GM12878 (cell line): ENCODE data around the gene CCS. TPM values are rescaled to one million over a fixed set of nuclear protein-coding genes. Genes with fewer than 3 reads are reported as not detected.

Source experiments
- ATAC-seq: fragments of 200-7000 bp; cut with Tn5 transposase; 3 replicates; pipeline ENCODE4 v1.9.1; 2020; ENCODE audit warnings: mild to moderate bottlenecking, moderate library complexity
- BruUV-seq: library from RNA; stranded (reverse); fragments of 400-500 nt; replicated peaks from 2 replicates; lab custom pipeline; 2021; lab: Mats Ljungman, UMichigan
- CTCF ChIA-PET: fragments of 300-600 bp; sonication (Branson Sonifier 250); formaldehyde crosslinking; extraction: SDS; loops from one replicate; lab custom pipeline; 2021; ENCODE audit warnings: inconsistent platforms; lab: Yijun Ruan, JAX
- POLR2A ChIA-PET: fragments of 350-600 bp; formaldehyde crosslinking; extraction: SDS; loops from one replicate; lab custom pipeline; 2021; ENCODE audit warnings: inconsistent platforms; lab: Charles Lee
- RAD21 ChIA-PET: fragments of 300-600 bp; sonication (Branson Sonifier 250); formaldehyde crosslinking; loops from one replicate; lab custom pipeline; 2023; ENCODE audit warnings: antibody characterized with exemption; ENCODE audit not compliant: unreplicated experiment; lab: Charles Lee
- SMC1A ChIA-PET: fragments of 300-600 bp; sonication (Branson Sonifier 250); formaldehyde crosslinking; loops from one replicate; lab custom pipeline; 2023; ENCODE audit not compliant: unreplicated experiment, uncharacterized antibody; lab: Charles Lee
- DNase-seq: peaks from one replicate; pipeline ENCODE4 v3.0.0-alpha.2; 2011; ENCODE audit warnings: low read depth, low spot score
- FAIRE-seq: peaks from 3 replicates; lab custom pipeline; 2011; peaks lifted over from hg19 to GRCh38; lab: Jason Lieb, UNC
- H2AFZ ChIP-seq: 2 replicates; pipeline ENCODE4 v1.6.0; 2011; ENCODE audit warnings: low read depth, low read length, control low read depth; ENCODE audit not compliant: control insufficient read depth
- H3K27ac ChIP-seq: 2 replicates; pipeline ENCODE4 v1.5.1; 2011; ENCODE audit warnings: control low read depth; ENCODE audit not compliant: control insufficient read depth, insufficient read depth
- H3K27me3 ChIP-seq, 2 experiments: replicated peaks in 1 of 2; 2 replicates each; pipeline versions ENCODE4 v1.6.0 to v1.6.1; 2011; ENCODE audit warnings: low read length in 1 of 2; ENCODE audit not compliant: control insufficient read depth in 2 of 2, insufficient read depth in 2 of 2
- H3K36me3 ChIP-seq, 2 experiments: 2 replicates each; pipeline ENCODE4 v1.5.1; 2011; ENCODE audit warnings: low read length in 1 of 2; ENCODE audit not compliant: control insufficient read depth in 2 of 2, insufficient read depth in 2 of 2
- H3K4me1 ChIP-seq: 2 replicates; pipeline ENCODE4 v1.6.1; 2011; ENCODE audit warnings: mild to moderate bottlenecking, low read length, moderate library complexity, mixed read lengths; ENCODE audit not compliant: control insufficient read depth, insufficient read depth
- H3K4me2 ChIP-seq: 2 replicates; pipeline ENCODE4 v1.6.0; 2011; ENCODE audit warnings: control low read depth; ENCODE audit not compliant: control insufficient read depth, insufficient read depth
- H3K4me3 ChIP-seq: fragments of 200-600 bp; sonication (generic); 2 replicates; pipeline ENCODE4 v1.5.1; 2016
- H3K79me2 ChIP-seq: 2 replicates; pipeline ENCODE4 v1.6.0; 2011; ENCODE audit warnings: low read length; ENCODE audit not compliant: control insufficient read depth, insufficient read depth
- H3K9ac ChIP-seq: 2 replicates; pipeline ENCODE4 v1.8.0; 2011; ENCODE audit warnings: low read length, control low read depth, mixed read lengths; ENCODE audit not compliant: control insufficient read depth, insufficient read depth
- H3K9me3 ChIP-seq: replicated peaks from 3 replicates; pipeline ENCODE4 v1.5.1; 2011; ENCODE audit warnings: mild to moderate bottlenecking, low read length; ENCODE audit not compliant: control insufficient read depth, insufficient read depth
- H4K20me1 ChIP-seq: 2 replicates; pipeline ENCODE4 v1.6.0; 2011; ENCODE audit not compliant: control insufficient read depth, insufficient read depth
- ESRRA ChIP-seq: IDR thresholded peaks from 2 replicates; pipeline ENCODE4 v1.6.1; 2012; ENCODE audit warnings: mild to moderate bottlenecking, low read length, improper control_type of control experiment
- FOXK2 ChIP-seq: fragments of 450-650 bp; IDR thresholded peaks from 2 replicates; pipeline ENCODE4 v1.6.1; 2017; ENCODE audit warnings: mild to moderate bottlenecking, moderate library complexity
- IRF4 ChIP-seq: IDR thresholded peaks from 2 replicates; pipeline ENCODE4 v1.6.1; 2011; ENCODE audit warnings: low read depth, low read length
- JUNB ChIP-seq: IDR thresholded peaks from 2 replicates; pipeline ENCODE4 v1.6.1; 2016; ENCODE audit warnings: antibody characterized with exemption, mild to moderate bottlenecking
- NFYA ChIP-seq: IDR thresholded peaks from 2 replicates; pipeline ENCODE4 v1.6.1; 2011; ENCODE audit warnings: low read depth, mild to moderate bottlenecking, low read length, improper control_type of control experiment, borderline replicate concordance
- RUNX3 ChIP-seq: IDR thresholded peaks from 2 replicates; pipeline ENCODE4 v1.6.1; 2012; ENCODE audit warnings: low read length, inconsistent platforms
- SMARCA5 ChIP-seq: fragments of 450-650 bp; IDR thresholded peaks from 2 replicates; pipeline ENCODE4 v1.6.1; 2017; ENCODE audit warnings: mild to moderate bottlenecking
- SRF ChIP-seq, 2 experiments: IDR thresholded peaks; 2 replicates each; pipeline ENCODE4 v1.6.1; 2011; ENCODE audit warnings: low read depth in 2 of 2, low read length in 2 of 2, mild to moderate bottlenecking in 1 of 2, moderate library complexity in 1 of 2
- ZNF207 ChIP-seq: fragments of 450-650 bp; IDR thresholded peaks from 2 replicates; pipeline ENCODE4 v1.6.1; 2014; ENCODE audit warnings: antibody characterized with exemption, mild to moderate bottlenecking, borderline replicate concordance
- WGBS: methylation state at CpG from one replicate; pipeline ENCODE4 v1.1.6; 2016; ENCODE audit warnings: low lambda C conversion rate; ENCODE audit not compliant: insufficient replicate concordance, insufficient coverage; ENCODE audit errors: missing lambda C conversion rate; 5-methylcytosine and 5-hydroxymethylcytosine counted together
- in situ Hi-C: fragments of 300-500 bp; cut with MboI; formaldehyde crosslinking; loops from 9 replicates; pipeline ENCODE4 v1.14.3; 2018; ENCODE audit warnings: mixed read lengths
- intact Hi-C: fragments of 100-400 bp; cut with micrococcal nuclease; formaldehyde crosslinking; loops from one replicate; pipeline ENCODE4 v1.14.2; 2022; ENCODE audit not compliant: unreplicated experiment
- polyA plus RNA-seq, 11 experiments: library from polyadenylated mRNA; depleted of rRNA in 4 of 11; unstranded in 6 of 11; stranded (reverse) in 5 of 11; fragments of >200 nt; fragmentation: Nextera tagmentation in 4 of 11; fragmentation: Illumina TruSeq in 1 of 11; extraction: Ambion mirVana in 4 of 11; extraction: Trizol in 1 of 11; gene quantifications; 1 replicate in 1 of 11; 2 replicates in 10 of 11; pipeline versions ENCODE4 v1.2.1 to v1.2.3, GENCODE V29; 2011 to 2016; ENCODE audit warnings: inconsistent platforms in 2 of 11, missing spikeins in 2 of 11, low read depth in 1 of 11
- total RNA-seq, 4 experiments: library from RNA; depleted of rRNA in 3 of 4; stranded (reverse); fragments of >200 nt in 3 of 4; fragmentation: Illumina TruSeq in 1 of 4; extraction: Trizol in 1 of 4; gene quantifications; 2 replicates each; pipeline versions ENCODE4 v1.2.1 to v1.2.3, GENCODE V29; 2013 to 2021
- TF ChIP-seq, protein P1 (sequence below), 3 experiments: IDR thresholded peaks in 2 of 3; conservative IDR thresholded peaks in 1 of 3; 2 replicates each; pipeline ENCODE4 v1.5.1; 2011; ENCODE audit warnings: low read depth in 3 of 3, low read length in 3 of 3, mild to moderate bottlenecking in 3 of 3, control low read depth in 2 of 3, moderate library complexity in 2 of 3, inconsistent platforms in 1 of 3, mixed read lengths in 1 of 3; ENCODE audit not compliant: control insufficient read depth in 2 of 3, insufficient read depth in 1 of 3; ENCODE audit errors: extremely low read depth in 1 of 3
- TF ChIP-seq, protein P2 (sequence below): IDR thresholded peaks from 2 replicates; pipeline ENCODE4 v1.6.1; 2011; ENCODE audit warnings: low read depth, mild to moderate bottlenecking, low read length, moderate library complexity, borderline replicate concordance; ENCODE audit errors: extremely low read depth
- TF ChIP-seq, protein P3 (sequence below): fragments of 450-650 bp; IDR thresholded peaks from 2 replicates; pipeline ENCODE4 v1.6.1; 2017; ENCODE audit warnings: mild to moderate bottlenecking
- TF ChIP-seq, protein P4 (sequence below): IDR thresholded peaks from 2 replicates; pipeline ENCODE4 v1.6.1; 2011; ENCODE audit warnings: mild to moderate bottlenecking, low read depth, low read length, moderate library complexity; ENCODE audit not compliant: insufficient replicate concordance
- TF ChIP-seq, protein P5 (sequence below): fragments of 450-650 bp; IDR thresholded peaks from 2 replicates; pipeline ENCODE4 v1.6.1; 2018; ENCODE audit warnings: mild to moderate bottlenecking, low read depth, moderate library complexity; ENCODE audit not compliant: partially characterized antibody

CCS gene
- total and polyA plus RNA-seq, 10 of the 15 experiments (the other 5 are each of a cell fraction or from before 2014, with no cell fraction given): 1.5 to 44.2 (median 30.6) TPM

DNA sequence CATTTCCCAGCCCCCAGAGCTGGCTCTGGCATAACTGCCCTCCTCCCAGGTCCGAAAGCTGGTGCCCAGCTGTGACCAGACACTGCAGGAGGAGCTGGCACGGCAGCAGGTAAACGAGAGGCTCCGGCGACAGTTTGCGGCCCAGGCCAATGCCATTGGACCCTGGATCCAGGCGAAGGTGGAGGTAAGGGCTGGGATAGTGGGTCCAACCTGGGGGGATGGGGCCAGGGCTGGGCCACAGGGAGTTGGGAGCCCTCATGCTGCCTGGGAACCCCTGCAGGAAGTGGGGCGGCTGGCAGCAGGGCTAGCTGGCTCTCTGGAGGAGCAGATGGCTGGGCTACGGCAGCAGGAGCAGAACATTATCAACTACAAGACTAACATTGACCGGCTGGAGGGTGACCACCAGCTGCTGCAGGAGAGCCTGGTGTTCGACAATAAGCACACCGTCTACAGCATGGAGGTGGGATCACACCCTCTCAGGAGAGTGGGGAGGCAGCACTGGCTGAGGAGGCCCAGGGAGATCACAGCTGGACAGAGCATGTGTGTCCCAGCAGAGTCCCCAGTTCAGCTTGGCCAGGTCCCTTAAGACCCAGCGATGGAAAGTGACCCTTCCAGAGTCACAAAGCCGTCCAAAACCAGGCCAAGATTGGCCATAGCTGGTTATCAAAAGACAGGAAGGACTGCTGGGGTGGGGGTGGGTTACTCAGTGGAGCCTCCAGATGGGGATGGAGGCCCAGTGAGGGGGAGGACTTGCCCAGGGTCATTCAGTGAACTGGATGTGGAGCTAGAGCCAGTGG, 31.6 kb upstream of the CCS start (continued):
- TF ChIP-seq SRF (IDR thresholded peaks at IDR 0.05; ENCODE audit: low read depth in 2 of 2, low read length in 2 of 2) (no peak), NFYA (no peak), FOXK2 (no peak), ZNF207 (no peak)
- TF ChIP-seq, protein P1, sequence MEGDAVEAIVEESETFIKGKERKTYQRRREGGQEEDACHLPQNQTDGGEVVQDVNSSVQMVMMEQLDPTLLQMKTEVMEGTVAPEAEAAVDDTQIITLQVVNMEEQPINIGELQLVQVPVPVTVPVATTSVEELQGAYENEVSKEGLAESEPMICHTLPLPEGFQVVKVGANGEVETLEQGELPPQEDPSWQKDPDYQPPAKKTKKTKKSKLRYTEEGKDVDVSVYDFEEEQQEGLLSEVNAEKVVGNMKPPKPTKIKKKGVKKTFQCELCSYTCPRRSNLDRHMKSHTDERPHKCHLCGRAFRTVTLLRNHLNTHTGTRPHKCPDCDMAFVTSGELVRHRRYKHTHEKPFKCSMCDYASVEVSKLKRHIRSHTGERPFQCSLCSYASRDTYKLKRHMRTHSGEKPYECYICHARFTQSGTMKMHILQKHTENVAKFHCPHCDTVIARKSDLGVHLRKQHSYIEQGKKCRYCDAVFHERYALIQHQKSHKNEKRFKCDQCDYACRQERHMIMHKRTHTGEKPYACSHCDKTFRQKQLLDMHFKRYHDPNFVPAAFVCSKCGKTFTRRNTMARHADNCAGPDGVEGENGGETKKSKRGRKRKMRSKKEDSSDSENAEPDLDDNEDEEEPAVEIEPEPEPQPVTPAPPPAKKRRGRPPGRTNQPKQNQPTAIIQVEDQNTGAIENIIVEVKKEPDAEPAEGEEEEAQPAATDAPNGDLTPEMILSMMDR (IDR thresholded peaks at IDR 0.05 in 2 of 3, conservative IDR thresholded peaks at IDR 0.05 in 1 of 3; ENCODE audit: control insufficient read depth in 2 of 3, extremely low read depth in 1 of 3, insufficient read depth in 1 of 3, low read depth in 3 of 3, low read length in 3 of 3): no peak
- TF ChIP-seq, protein P2, sequence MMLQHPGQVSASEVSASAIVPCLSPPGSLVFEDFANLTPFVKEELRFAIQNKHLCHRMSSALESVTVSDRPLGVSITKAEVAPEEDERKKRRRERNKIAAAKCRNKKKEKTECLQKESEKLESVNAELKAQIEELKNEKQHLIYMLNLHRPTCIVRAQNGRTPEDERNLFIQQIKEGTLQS: no peak

DNA sequence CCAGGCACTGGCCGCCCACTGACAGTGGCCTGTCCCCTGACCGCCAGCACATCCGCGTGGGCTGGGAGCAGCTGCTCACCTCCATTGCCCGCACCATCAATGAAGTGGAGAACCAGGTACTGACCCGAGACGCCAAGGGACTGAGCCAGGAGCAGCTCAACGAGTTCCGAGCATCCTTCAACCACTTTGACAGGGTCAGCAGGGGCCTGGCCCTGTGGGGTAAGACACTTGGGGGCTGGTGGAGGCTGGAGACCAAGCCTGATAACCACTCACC, 31.1 kb upstream of the CCS start:
- no peak for DNase-seq
- no peak for ATAC-seq
- Histone ChIP-seq H2AFZ (no peak overlapping the region), H3K9ac (no peak overlapping the region), H3K36me3 (no peaks in the 10 kb centered on the region), H3K4me3 (no peak overlapping the region), H3K79me2 (no peaks in the 10 kb centered on the region), H3K4me1 (no peaks in the 10 kb centered on the region), H3K27ac (no peak overlapping the region)
- in situ Hi-C loops (no loop called here), intact Hi-C loops (no loop called here)
- ChIA-PET POLR2A (no interaction called here), RAD21 (interaction anchor here (1.0 kb wide), 1 partner anchor 117 kb away, joined by 3 read pairs; no protein-coding TSS in a partner anchor), SMC1A (no interaction called here)
- 43% methylated on average over 9 of the region's 9 CpGs for WGBS
- FAIRE-seq: no peak
- TF ChIP-seq IRF4: no peak
- TF ChIP-seq, protein P3, sequence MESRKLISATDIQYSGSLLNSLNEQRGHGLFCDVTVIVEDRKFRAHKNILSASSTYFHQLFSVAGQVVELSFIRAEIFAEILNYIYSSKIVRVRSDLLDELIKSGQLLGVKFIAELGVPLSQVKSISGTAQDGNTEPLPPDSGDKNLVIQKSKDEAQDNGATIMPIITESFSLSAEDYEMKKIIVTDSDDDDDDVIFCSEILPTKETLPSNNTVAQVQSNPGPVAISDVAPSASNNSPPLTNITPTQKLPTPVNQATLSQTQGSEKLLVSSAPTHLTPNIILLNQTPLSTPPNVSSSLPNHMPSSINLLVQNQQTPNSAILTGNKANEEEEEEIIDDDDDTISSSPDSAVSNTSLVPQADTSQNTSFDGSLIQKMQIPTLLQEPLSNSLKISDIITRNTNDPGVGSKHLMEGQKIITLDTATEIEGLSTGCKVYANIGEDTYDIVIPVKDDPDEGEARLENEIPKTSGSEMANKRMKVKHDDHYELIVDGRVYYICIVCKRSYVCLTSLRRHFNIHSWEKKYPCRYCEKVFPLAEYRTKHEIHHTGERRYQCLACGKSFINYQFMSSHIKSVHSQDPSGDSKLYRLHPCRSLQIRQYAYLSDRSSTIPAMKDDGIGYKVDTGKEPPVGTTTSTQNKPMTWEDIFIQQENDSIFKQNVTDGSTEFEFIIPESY: no peak
- TF ChIP-seq JUNB: no peak
- no peak for TF ChIP-seq SMARCA5
- TF ChIP-seq, protein P4, sequence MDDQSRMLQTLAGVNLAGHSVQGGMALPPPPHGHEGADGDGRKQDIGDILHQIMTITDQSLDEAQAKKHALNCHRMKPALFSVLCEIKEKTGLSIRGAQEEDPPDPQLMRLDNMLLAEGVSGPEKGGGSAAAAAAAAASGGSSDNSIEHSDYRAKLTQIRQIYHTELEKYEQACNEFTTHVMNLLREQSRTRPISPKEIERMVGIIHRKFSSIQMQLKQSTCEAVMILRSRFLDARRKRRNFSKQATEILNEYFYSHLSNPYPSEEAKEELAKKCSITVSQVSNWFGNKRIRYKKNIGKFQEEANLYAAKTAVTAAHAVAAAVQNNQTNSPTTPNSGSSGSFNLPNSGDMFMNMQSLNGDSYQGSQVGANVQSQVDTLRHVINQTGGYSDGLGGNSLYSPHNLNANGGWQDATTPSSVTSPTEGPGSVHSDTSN: no peak
- TF ChIP-seq RUNX3: no peak
- TF ChIP-seq ESRRA: no peak
- TF ChIP-seq, protein P5, sequence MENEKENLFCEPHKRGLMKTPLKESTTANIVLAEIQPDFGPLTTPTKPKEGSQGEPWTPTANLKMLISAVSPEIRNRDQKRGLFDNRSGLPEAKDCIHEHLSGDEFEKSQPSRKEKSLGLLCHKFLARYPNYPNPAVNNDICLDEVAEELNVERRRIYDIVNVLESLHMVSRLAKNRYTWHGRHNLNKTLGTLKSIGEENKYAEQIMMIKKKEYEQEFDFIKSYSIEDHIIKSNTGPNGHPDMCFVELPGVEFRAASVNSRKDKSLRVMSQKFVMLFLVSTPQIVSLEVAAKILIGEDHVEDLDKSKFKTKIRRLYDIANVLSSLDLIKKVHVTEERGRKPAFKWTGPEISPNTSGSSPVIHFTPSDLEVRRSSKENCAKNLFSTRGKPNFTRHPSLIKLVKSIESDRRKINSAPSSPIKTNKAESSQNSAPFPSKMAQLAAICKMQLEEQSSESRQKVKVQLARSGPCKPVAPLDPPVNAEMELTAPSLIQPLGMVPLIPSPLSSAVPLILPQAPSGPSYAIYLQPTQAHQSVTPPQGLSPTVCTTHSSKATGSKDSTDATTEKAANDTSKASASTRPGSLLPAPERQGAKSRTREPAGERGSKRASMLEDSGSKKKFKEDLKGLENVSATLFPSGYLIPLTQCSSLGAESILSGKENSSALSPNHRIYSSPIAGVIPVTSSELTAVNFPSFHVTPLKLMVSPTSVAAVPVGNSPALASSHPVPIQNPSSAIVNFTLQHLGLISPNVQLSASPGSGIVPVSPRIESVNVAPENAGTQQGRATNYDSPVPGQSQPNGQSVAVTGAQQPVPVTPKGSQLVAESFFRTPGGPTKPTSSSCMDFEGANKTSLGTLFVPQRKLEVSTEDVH: no peak
- TF ChIP-seq, all 136 proteins: peak for 0
- Histone ChIP-seq H3K27me3 (no peaks in the 10 kb centered on the region; a peak in 2 of 4 replicates), H3K9me3 (no peaks in the 10 kb centered on the region), H3K4me2 (no peak overlapping the region), H4K20me1 (no peaks in the 10 kb centered on the region)
- CTCF ChIA-PET: interaction anchor here (0.9 kb wide), 1 partner anchor 16 kb away, joined by 3 read pairs; the partner anchor contains the start of gene ZDHHC24
- BruUV-seq: no TSS peak
